MM.1S (cell line): ENCODE results near the gene RBMS3.

Source experiments
- DNase-seq: peaks from one replicate; pipeline ENCODE4 v3.0.0-alpha.2; 2015
- H2AFZ ChIP-seq: fragments of 300-600 bp; sonication (generic); 2 replicates; pipeline ENCODE4 v1.6.0; 2016; ENCODE audit warnings: antibody characterized with exemption, low read length
- H3F3A ChIP-seq: fragments of 300-600 bp; sonication (generic); 2 replicates; pipeline ENCODE4 v1.6.1; 2016; ENCODE audit warnings: mild to moderate bottlenecking, antibody characterized with exemption, low read length, moderate library complexity, mixed read lengths; ENCODE audit not compliant: insufficient read depth
- H3K27ac ChIP-seq: fragments of 300-600 bp; sonication (generic); 2 replicates; pipeline ENCODE4 v1.5.1; 2016; ENCODE audit warnings: mild to moderate bottlenecking, low read length
- H3K27me3 ChIP-seq: fragments of 300-600 bp; sonication (generic); replicated peaks from 2 replicates; pipeline ENCODE4 v1.6.0; 2016; ENCODE audit warnings: low read length; ENCODE audit not compliant: insufficient read depth
- H3K36me3 ChIP-seq: fragments of 300-600 bp; sonication (generic); replicated peaks from 2 replicates; pipeline ENCODE4 v1.6.1; 2016; ENCODE audit warnings: mild to moderate bottlenecking, low read length, mixed read lengths; ENCODE audit not compliant: insufficient read depth
- H3K4me1 ChIP-seq: fragments of 300-600 bp; sonication (generic); 2 replicates; pipeline ENCODE4 v1.6.1; 2016; ENCODE audit warnings: low read length, mixed read lengths
- H3K4me2 ChIP-seq: fragments of 300-600 bp; sonication (generic); 2 replicates; pipeline ENCODE4 v1.6.0; 2016; ENCODE audit warnings: low read depth, low read length
- H3K4me3 ChIP-seq: fragments of 300-600 bp; sonication (generic); 2 replicates; pipeline ENCODE4 v1.5.1; 2016; ENCODE audit warnings: low read length, mixed read lengths
- H3K79me2 ChIP-seq: fragments of 300-600 bp; sonication (generic); 2 replicates; pipeline ENCODE4 v1.6.1; 2016; ENCODE audit warnings: mixed run types, low read length, mixed read lengths
- H3K9ac ChIP-seq: fragments of 300-600 bp; sonication (generic); 2 replicates; pipeline ENCODE4 v1.6.1; 2016; ENCODE audit warnings: low read length, mixed read lengths
- H3K9me2 ChIP-seq: fragments of 300-600 bp; sonication (generic); replicated peaks from 2 replicates; pipeline ENCODE4 v1.6.1; 2016; ENCODE audit warnings: mild to moderate bottlenecking, low read length, mixed read lengths; ENCODE audit not compliant: insufficient read depth
- H3K9me3 ChIP-seq: fragments of 300-600 bp; sonication (generic); replicated peaks from 2 replicates; pipeline ENCODE4 v1.6.1; 2016; ENCODE audit warnings: mild to moderate bottlenecking, low read length, mixed read lengths; ENCODE audit not compliant: insufficient read depth
- H4K20me1 ChIP-seq: fragments of 300-600 bp; sonication (generic); 2 replicates; pipeline ENCODE4 v1.6.1; 2016; ENCODE audit warnings: mild to moderate bottlenecking, low read length, moderate library complexity, mixed read lengths; ENCODE audit not compliant: insufficient read depth
- CTCF ChIP-seq: fragments of 300-600 bp; sonication (generic); IDR thresholded peaks from 2 replicates; pipeline ENCODE4 v1.5.1; 2016; ENCODE audit warnings: antibody characterized with exemption, low read length, mixed read lengths
- EZH2 ChIP-seq: fragments of 300-600 bp; sonication (generic); optimal IDR thresholded peaks from 2 replicates; pipeline ENCODE3; 2017; ENCODE audit warnings: low read depth, mild to moderate bottlenecking, antibody characterized with exemption, low read length, mixed read lengths
- EZH2phosphoT487 ChIP-seq: fragments of 300-600 bp; sonication (generic); IDR thresholded peaks from 2 replicates; pipeline ENCODE4 v1.6.1; 2018; ENCODE audit warnings: antibody characterized with exemption, low read length

RBMS3 gene

DNA sequence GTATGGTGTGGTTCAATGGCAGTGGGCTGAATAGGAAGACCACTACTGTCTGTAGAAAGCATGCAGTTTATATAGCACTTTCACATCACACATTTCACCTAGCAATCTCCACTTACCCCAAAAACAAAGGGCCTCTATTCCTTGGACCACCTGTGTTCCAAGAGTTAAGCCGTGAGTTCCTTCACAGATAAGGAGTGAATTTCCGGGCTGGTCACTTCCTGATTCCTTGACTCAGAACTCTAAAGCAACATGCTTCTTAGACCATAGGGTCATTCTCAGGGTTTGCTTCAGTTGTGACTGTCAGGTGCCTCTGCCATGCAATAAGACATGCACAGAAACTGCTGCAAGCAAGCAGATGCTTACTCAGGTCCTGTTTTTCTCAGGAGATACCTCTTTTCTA lies 737.0 kb downstream of the RBMS3 start:
- Histone ChIP-seq H2AFZ (no peak overlapping the region), H3K79me2 (no peaks in the 10 kb centered on the region), H3K4me3 (no peak overlapping the region), H3K4me1 (no peaks in the 10 kb centered on the region), H3K9me3 (no peaks in the 10 kb centered on the region), H3K27ac (no peak overlapping the region), H3K4me2 (no peak overlapping the region), H3K9me2 (no peaks in the 10 kb centered on the region), H3K9ac (no peak overlapping the region), H4K20me1 (no peaks in the 10 kb centered on the region), H3F3A (no peaks in the 10 kb centered on the region), H3K27me3 (no peaks in the 10 kb centered on the region), H3K36me3 (no peaks in the 10 kb centered on the region)
- TF ChIP-seq EZH2phosphoT487 (no peak), CTCF (no peak), EZH2 (no peak)
- no peak for DNase-seq

- no peak overlapping the region for H3K4me2 ChIP-seq
- no peaks in the 10 kb centered on the region for H3K4me1 ChIP-seq
- no peaks in the 10 kb centered on the region for H3K27me3 ChIP-seq
- no peak for DNase-seq
- no peaks in the 10 kb centered on the region for H3K79me2 ChIP-seq
- H3F3A ChIP-seq: no peaks in the 10 kb centered on the region
- H3K4me3 ChIP-seq: no peak overlapping the region
- no peak for TF ChIP-seq EZH2phosphoT487
- TF ChIP-seq EZH2: no peak
- no peak for TF ChIP-seq CTCF
- no peaks in the 10 kb centered on the region for H3K9me2 ChIP-seq
- no peak overlapping the region for H2AFZ ChIP-seq
- H4K20me1 ChIP-seq: no peaks in the 10 kb centered on the region
- no peaks in the 10 kb centered on the region for H3K9me3 ChIP-seq
- H3K36me3 ChIP-seq: no peaks in the 10 kb centered on the region
- no peak overlapping the region for H3K27ac ChIP-seq
- H3K9ac ChIP-seq: no peak overlapping the region
Measured at GRCh38 chr3:30020380-30020779, 739.5 kb downstream of the RBMS3 start.

GRCh38 chr3:30024466-30024865 lies 743.6 kb downstream of the RBMS3 start:
- no peak for DNase-seq
- Histone ChIP-seq H4K20me1 (no peaks in the 10 kb centered on the region), H3K36me3 (no peaks in the 10 kb centered on the region), H2AFZ (no peak overlapping the region), H3K27ac (no peak overlapping the region), H3K9ac (no peak overlapping the region), H3K9me2 (no peaks in the 10 kb centered on the region), H3K4me3 (no peak overlapping the region), H3F3A (no peaks in the 10 kb centered on the region), H3K27me3 (no peaks in the 10 kb centered on the region), H3K4me2 (no peak overlapping the region), H3K79me2 (no peaks in the 10 kb centered on the region), H3K4me1 (no peaks in the 10 kb centered on the region), H3K9me3 (no peaks in the 10 kb centered on the region)
- no peak for TF ChIP-seq EZH2
- TF ChIP-seq CTCF: no peak
- no peak for TF ChIP-seq EZH2phosphoT487
